Left ventricle myocardium inferior (tissue), 1 donor: ENCODE results near the gene CT55. TPM values are rescaled to one million over a fixed set of nuclear protein-coding genes. Genes with fewer than 3 reads are reported as not detected.
A peak's percentile ranks its signal among the peaks of the same experiment; 100 is the strongest.

Source experiments
- DNase-seq: peaks from one replicate; pipeline ENCODE4 v3.0.0-alpha.2; 2020
- H3K27ac ChIP-seq: fragments of 200-600 bp; replicated peaks from 2 replicates; pipeline ENCODE4 v1.8.0; 2021
- H3K27me3 ChIP-seq: fragments of 200-600 bp; 2 replicates; pipeline ENCODE4 v1.8.0; 2021; ENCODE audit warnings: low read depth
- H3K36me3 ChIP-seq: fragments of 200-600 bp; 2 replicates; pipeline ENCODE4 v1.8.0; 2021
- H3K4me1 ChIP-seq: fragments of 200-600 bp; 2 replicates; pipeline ENCODE4 v1.8.0; 2021
- H3K4me3 ChIP-seq: fragments of 200-600 bp; 2 replicates; pipeline ENCODE4 v1.8.0; 2021; ENCODE audit warnings: mild to moderate bottlenecking, moderate library complexity
- H3K9me3 ChIP-seq: fragments of 200-600 bp; replicated peaks from 2 replicates; pipeline ENCODE4 v1.8.0; 2021
- CTCF ChIP-seq: fragments of 200-600 bp; IDR thresholded peaks from 2 replicates; pipeline ENCODE4 v1.8.0; 2021; ENCODE audit warnings: antibody characterized with exemption, mild to moderate bottlenecking, borderline replicate concordance
- intact Hi-C: fragments of 100-400 bp; cut with micrococcal nuclease; formaldehyde crosslinking; loops from one replicate; pipeline ENCODE4 v1.11.0; 2022
- total RNA-seq: library from RNA; stranded (reverse); fragmentation: NEBNext Ultra II Directional; extraction: Animal tissue kit (Norgen Biotek cat#: 25700); gene quantifications from one replicate; pipeline ENCODE4 v1.2.1, GENCODE V29; 2021
- donor health status: DM: no; HTN: yes; CAD: no; lungs with severe emphysema.

CT55 gene
- total RNA-seq, 1 donor from 2014 or later = not detected

- no peaks in the 10 kb centered on the region for H3K36me3 ChIP-seq
- no peaks in the 10 kb centered on the region for H3K9me3 ChIP-seq
- peaks cover 12% of the 10 kb centered on the region for H3K27me3 ChIP-seq
- peak; percentile 64 for TF ChIP-seq CTCF
- DNase-seq = no peak
- intact Hi-C loops = no loop called here
- no peak overlapping the region for H3K27ac ChIP-seq
- no peak overlapping the region for H3K4me3 ChIP-seq
- H3K4me1 ChIP-seq = no peaks in the 10 kb centered on the region
These were observed 59.0 kb downstream of the CT55 start for GRCh38 chrX:135112096-135112729.

DNA sequence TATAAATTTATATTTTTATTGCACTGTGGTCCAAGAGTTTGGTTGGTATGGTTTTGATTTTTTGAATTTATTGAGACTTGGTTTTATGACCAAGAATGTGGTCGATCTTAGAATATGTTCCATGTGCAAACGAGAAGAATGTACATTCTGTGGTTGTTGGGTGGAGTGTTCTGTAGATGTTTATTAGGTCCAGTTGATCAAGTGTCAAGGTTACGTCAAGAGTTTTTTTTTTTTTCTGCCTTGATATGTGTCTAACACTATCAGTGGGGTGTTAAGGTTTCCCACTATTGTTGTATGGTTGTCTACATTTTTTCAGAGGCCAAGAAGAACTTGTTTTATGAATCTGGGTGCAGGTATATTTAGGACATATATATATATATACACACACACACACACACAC lies 61.6 kb downstream of the CT55 start:
- H3K27ac ChIP-seq = no peak overlapping the region
- H3K27me3 ChIP-seq = peaks cover 12% of the 10 kb centered on the region
- H3K36me3 ChIP-seq = no peaks in the 10 kb centered on the region
- intact Hi-C loops = no loop called here
- no peak for TF ChIP-seq CTCF
- H3K4me1 ChIP-seq = no peaks in the 10 kb centered on the region
- no peaks in the 10 kb centered on the region for H3K9me3 ChIP-seq
- no peak for DNase-seq
- no peak overlapping the region for H3K4me3 ChIP-seq

Other genes with a start within 250 kb of the CT55 start
- gene SMIM10, start 180.4 kb downstream of the CT55 start, total RNA-seq = 4.9 TPM
- gene RTL8B, start 148.9 kb downstream of the CT55 start, total RNA-seq = 14.8 TPM
- 281 TPM for gene RTL8C, start 139.0 kb downstream of the CT55 start, total RNA-seq
- gene RTL8A, start 119.3 kb downstream of the CT55 start, total RNA-seq = 31.8 TPM
- 2.2 TPM for gene SMIM10L2B, start 72.7 kb downstream of the CT55 start, total RNA-seq
- gene ETDB, start 50.9 kb downstream of the CT55 start, total RNA-seq = not detected
- gene ETDA, start 80.7 kb upstream of the CT55 start, total RNA-seq = not detected
- not detected for gene ETDC, start 138.1 kb upstream of the CT55 start, total RNA-seq
- gene ZNF75D, start 172.7 kb upstream of the CT55 start, total RNA-seq = 3.3 TPM
- 5.2 TPM for gene ZNF449, start 173.4 kb upstream of the CT55 start, total RNA-seq